Measurements from ENCODE around the gene UGT1A8.

DNA sequence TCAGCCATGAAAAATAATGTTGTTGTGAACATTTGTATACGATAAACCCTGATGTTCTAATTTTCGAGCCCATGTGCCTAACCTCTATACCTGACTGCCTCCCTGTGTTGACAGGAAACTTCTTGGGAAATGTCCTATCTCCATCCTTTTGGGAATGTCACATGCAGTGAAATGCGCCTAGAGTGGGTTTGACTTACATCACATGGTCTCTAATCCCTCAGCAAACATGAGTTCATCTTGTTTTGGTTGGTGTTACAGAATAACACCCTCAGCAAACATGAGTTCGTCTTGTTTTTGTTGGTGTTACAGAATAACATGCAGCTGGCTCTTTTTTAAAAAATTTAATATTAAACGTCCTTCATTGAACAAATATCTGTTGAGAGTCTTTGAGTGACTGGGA lies 70.9 kb downstream of the UGT1A8 start:
- TF ChIP-seq GATA3 (IDR thresholded peaks at IDR 0.05; ENCODE audit: low read depth, low read length) (no peak), GATA2 (IDR thresholded peaks at IDR 0.05; ENCODE audit: low read depth, low read length) (no peak)

All from SH-SY5Y (cell line).